AG09309 (cell line): ENCODE results near the gene MIER2.
"Not testable (repeated sequence)": the region's sequence is repeated elsewhere in the genome, so short reads cannot be mapped to it uniquely, and the experiment has no call there.

Source experiments
- DNase-seq: peaks from one replicate; pipeline ENCODE4 v3.0.0-alpha.2; 2010; ENCODE audit warnings: low read depth
- H3K4me3 ChIP-seq: 2 replicates; pipeline ENCODE4 v1.5.1; 2011; ENCODE audit warnings: mild to moderate bottlenecking, low read depth, low read length, moderate library complexity; ENCODE audit not compliant: control insufficient read depth
- TF ChIP-seq, protein P1 (sequence below): IDR thresholded peaks from 2 replicates; pipeline ENCODE4 v1.5.1; 2011; ENCODE audit warnings: mild to moderate bottlenecking, low read depth, low read length, inconsistent platforms; ENCODE audit not compliant: insufficient read depth, control insufficient read depth; ENCODE audit errors: missing control alignments

The MIER2 gene

DNA sequence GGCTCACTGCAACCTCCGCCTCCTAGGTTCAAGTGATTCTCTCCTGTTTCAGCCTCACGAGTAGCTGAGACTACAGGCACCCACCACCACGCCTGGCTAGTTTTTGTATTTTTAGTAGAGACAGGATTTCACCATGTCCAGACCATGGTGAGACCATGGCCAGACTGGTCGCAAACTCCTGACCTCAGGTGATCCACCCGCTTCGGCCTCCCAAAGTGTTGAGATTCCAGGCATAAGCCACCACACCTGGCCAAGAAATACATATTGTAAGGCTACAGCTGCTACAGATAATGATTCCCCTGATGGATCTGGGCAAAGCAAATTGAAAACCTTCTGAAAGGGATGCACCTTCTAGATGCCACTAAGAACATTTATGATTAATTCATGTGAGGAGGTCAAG is 71.2 kb downstream of the MIER2 start:
- no peak overlapping the region for H3K4me3 ChIP-seq
- TF ChIP-seq, protein P1, sequence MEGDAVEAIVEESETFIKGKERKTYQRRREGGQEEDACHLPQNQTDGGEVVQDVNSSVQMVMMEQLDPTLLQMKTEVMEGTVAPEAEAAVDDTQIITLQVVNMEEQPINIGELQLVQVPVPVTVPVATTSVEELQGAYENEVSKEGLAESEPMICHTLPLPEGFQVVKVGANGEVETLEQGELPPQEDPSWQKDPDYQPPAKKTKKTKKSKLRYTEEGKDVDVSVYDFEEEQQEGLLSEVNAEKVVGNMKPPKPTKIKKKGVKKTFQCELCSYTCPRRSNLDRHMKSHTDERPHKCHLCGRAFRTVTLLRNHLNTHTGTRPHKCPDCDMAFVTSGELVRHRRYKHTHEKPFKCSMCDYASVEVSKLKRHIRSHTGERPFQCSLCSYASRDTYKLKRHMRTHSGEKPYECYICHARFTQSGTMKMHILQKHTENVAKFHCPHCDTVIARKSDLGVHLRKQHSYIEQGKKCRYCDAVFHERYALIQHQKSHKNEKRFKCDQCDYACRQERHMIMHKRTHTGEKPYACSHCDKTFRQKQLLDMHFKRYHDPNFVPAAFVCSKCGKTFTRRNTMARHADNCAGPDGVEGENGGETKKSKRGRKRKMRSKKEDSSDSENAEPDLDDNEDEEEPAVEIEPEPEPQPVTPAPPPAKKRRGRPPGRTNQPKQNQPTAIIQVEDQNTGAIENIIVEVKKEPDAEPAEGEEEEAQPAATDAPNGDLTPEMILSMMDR = no peak
- no peak for DNase-seq

DNA sequence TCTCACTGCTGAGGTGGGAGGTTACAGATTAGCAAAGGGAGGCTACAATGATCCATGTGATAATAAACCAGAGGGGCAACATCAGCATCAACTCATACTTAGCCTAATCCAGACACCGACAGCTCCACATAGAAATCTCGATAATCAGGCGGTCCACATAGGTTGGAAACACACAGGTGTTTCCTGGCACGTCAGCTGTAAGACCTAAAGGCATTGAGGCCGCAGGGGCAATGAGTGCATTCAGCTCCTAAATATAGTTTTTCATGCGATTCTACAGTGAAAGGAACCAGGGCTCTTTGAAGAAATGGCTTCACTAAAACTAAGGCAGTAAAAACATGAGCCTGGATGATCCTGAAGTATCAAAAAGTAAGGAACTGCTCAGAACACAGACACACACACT is 72.7 kb downstream of the MIER2 start:
- no peak for DNase-seq
- TF ChIP-seq, protein P1 = no peak
- H3K4me3 ChIP-seq = no peak overlapping the region

DNA sequence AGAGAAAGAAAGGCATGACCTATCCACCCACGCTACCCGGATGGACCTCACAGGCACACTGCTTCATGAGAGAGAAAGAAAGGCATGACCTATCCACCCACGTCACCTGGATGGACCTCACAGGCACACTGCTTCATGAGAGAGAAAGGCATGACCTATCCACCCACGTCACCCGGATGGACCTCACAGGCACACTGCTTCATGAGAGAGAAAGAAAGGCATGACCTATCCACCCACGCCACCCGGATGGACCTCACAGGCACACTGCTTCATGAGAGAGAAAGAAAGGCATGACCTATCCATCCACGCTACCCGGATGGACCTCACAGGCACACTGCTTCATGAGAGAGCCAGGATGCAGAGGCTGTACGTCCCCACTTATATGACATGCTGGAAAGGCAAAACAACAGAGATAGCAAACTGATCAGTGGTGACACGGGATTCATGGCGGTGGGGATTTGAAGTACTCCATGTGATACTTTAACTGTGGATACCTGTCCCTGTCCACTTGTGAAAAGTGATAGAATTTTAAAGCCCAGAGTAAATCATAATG is 73.8 kb downstream of the MIER2 start:
- not testable (repeated sequence) for H3K4me3 ChIP-seq, DNase-seq

DNA sequence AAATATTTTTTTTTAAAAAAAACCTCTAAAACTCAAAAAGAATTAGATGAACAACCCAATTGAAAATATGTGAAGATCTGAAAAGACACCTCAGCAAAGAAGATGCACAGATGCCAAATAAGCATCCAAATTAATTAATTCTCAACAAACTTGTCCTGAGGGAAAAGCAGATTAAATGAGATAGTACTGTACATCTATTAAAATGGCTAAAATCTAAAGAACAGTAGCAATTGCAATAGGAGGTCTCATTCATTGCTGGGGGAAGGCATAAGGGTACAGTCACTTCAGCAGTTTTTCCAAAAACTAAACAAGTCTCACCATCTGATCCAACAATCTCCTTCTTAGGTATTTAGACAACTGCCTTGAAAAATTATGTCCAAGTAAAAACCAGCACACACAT is 75.4 kb downstream of the MIER2 start:
- H3K4me3 ChIP-seq = no peak overlapping the region
- TF ChIP-seq, protein P1 = no peak
- DNase-seq = no peak

DNA sequence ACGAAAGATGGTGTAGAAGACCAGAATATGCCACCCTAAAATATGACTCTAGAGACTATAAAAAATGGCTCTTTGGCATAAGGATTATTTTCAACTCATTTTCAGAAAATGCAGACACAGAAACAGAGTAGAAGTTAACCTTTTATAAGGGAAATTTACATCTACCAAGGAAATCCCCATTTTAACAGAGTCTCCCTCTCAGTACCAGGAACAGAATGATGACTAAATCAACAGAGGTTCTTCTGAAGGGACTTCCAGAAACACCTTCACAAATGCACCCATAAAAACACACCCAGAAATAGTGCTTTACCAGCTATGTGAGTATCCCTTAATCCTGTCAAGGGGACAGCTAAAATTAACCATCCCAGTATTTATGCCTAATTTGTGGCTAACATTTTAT is 82.5 kb downstream of the MIER2 start:
- no peak for DNase-seq
- H3K4me3 ChIP-seq = no peak overlapping the region
- TF ChIP-seq, protein P1 = no peak

DNA sequence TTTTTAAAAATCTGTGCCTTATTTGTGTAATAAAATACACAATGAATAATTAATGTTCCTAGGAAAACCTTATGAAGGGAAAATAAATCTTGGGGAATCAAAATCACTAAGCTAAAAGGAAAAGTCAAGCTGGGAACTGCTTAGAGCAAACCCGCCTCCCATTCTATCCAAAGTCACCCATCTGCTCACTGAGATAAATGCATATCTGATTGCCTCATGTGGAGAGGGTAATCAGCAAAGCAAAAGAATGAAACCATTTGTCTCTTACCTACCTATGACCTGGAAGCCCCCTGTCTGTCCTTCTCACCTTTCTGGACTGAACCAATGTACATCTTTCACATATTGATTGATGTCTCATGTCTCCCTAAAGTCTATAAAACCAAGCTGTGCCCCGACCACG is 87.8 kb downstream of the MIER2 start:
- H3K4me3 ChIP-seq, DNase-seq: not testable (repeated sequence)
